Measurements from ENCODE around the gene ATP1B2.
"Not testable (repeated sequence)": the region's sequence is repeated elsewhere in the genome, so short reads cannot be mapped to it uniquely, and the experiment has no call there.

The ATP1B2 gene

DNA sequence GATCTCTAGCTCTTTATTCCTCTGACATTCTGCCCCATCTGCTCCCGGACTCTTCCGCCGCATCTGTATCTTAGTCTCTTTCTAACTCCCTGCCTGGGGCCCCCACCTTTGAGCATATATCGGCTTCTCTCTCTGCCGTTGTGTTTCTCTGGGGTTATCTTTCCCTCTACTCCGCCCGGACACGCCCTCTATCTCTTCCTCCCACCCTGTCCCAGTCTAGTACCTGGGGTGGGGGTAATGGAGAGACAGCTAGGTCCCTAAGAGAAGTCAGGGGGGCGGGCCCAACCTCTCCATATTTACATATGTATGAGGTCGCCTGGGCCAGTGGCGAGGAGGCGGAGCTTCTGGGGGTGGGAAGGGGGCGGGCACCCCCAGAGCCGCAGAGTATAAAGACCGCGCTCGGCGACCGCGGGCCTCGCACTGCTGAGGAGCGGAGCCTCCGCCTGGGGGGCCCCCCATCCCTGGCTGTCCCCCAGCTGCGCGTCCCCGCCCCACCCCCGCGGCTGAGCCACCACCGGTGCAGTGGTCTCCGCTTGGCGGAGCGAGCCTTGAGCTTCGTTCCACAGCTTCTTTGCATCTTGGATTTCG, at the start of gene ATP1B2:
Gene ATP1B2, plus strand, starts transcription at position 418 of the 588 bp plus-strand sequence. CDS start 593 bp downstream, outside the sequence.
- Mint-ChIP-seq H3K27me3 (peaks cover 70% of the 10 kb centered on the region), H3K4me1 (peaks cover 18% of the 10 kb centered on the region), H3K4me3 (peak within 1 kb of the TSS; percentile 90), H3K27ac (peak within 1 kb of the TSS in 1 of 2 donors; percentile 37), H3K9me3 (no peaks in the 10 kb centered on the region)
- DNase-seq: peak; percentile 63 to 64
- ATAC-seq: peak; percentile 88

DNA sequence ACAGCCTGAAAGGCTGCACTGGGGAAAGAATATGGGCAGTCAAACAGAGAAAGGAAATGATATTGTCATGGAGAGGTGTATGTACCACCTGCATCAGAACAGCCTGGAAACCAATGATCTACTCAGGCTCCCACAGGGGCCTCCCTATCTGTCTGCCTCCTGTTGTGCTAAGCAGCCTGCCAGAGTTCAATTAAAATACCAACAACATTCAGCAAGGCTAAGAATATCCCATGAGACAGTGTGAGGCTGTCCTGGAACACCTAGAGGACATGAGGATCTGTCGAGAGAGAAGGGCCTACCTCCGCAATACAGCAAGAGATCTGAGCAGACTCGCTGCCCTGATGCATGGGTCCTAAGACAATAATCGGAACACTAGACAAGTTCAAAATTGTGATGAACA, 44.4 kb upstream of the ATP1B2 start:
- peak overlapping the region in 1 of 2 donors; percentile 15 for H3K27ac Mint-ChIP-seq

GRCh38 chr17:7610641-7611040, 40.1 kb upstream of the ATP1B2 start:
- no peaks in the 10 kb centered on the region for H3K9me3 Mint-ChIP-seq
- no peak for DNase-seq
- ATAC-seq: no peak
- peaks cover 47% of the 10 kb centered on the region for H3K4me1 Mint-ChIP-seq
- no peak overlapping the region for H3K4me3 Mint-ChIP-seq
- no peaks in the 10 kb centered on the region for H3K27me3 Mint-ChIP-seq
- H3K27ac Mint-ChIP-seq: peak overlapping the region in 1 of 2 donors; percentile 4

More for the DNA sequence above, 44.4 kb upstream of the ATP1B2 start:
- DNase-seq (no peak), ATAC-seq (no peak)
- no peak overlapping the region for H3K4me3 Mint-ChIP-seq
- peaks cover 20% of the 10 kb centered on the region for H3K4me1 Mint-ChIP-seq
- H3K9me3 Mint-ChIP-seq: no peaks in the 10 kb centered on the region
- H3K27me3 Mint-ChIP-seq: no peaks in the 10 kb centered on the region

DNA sequence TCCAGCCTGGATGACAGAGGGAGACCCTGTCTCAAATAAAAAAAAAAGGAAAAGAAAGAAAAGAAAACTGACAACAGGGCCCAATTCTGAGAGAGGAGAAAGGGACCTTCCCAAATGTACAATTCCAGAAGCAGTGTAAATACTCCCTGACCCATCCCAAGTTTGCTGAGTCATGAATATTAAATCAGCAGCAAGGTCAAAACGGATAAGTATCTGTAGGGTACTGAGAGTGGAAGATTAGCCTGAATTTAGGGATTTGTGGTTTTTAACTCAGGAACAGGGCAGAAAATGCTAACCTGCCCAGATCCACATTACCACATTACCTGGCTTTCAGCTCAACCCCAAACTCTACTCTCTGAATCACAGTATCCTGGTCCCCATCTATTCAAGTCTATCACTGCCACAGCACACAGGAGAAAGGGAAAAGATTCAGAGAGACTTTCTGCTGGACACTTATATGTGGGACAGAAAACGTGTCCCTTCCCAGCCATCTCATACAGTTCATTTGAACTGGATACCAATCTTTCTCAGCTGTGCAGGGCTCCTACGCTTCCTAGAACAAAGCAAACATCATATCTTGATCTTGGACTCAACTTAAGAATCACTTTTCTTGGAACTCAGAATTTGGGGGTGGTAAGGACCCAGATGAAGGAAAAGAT, 39.0 kb upstream of the ATP1B2 start:
- Mint-ChIP-seq H3K4me3 (peak overlapping the region; percentile 47 to 65), H3K27me3 (no peaks in the 10 kb centered on the region), H3K4me1 (peaks cover 38% of the 10 kb centered on the region)

DNA sequence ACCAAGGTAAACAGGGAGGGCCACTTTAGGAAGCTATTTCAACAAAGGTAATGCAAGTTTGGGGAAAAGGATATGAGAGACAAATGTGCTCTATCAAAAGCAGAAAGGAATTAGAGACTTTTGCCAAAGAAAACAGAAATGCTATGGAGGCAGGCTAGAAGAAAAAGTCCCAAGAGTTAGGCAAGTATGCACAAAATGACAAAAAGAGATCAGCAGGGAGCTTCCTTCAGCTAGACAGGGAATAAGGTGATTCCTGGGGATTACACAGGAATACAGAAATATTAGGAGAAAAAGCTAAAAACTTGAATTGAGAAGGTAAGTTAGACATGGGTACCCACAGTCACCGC, 38.5 kb upstream of the ATP1B2 start:
- DNase-seq: no peak
- H3K9me3 Mint-ChIP-seq: no peaks in the 10 kb centered on the region
- ATAC-seq: no peak
- H3K27me3 Mint-ChIP-seq: no peaks in the 10 kb centered on the region
- H3K4me3 Mint-ChIP-seq: peak overlapping the region; percentile 47 to 65
- no peak overlapping the region for H3K27ac Mint-ChIP-seq
- H3K4me1 Mint-ChIP-seq: peaks cover 38% of the 10 kb centered on the region

More for the DNA sequence above, 39.0 kb upstream of the ATP1B2 start:
- DNase-seq (no peak), ATAC-seq (no peak)
- Mint-ChIP-seq H3K27ac (no peak overlapping the region), H3K9me3 (no peaks in the 10 kb centered on the region)

DNA sequence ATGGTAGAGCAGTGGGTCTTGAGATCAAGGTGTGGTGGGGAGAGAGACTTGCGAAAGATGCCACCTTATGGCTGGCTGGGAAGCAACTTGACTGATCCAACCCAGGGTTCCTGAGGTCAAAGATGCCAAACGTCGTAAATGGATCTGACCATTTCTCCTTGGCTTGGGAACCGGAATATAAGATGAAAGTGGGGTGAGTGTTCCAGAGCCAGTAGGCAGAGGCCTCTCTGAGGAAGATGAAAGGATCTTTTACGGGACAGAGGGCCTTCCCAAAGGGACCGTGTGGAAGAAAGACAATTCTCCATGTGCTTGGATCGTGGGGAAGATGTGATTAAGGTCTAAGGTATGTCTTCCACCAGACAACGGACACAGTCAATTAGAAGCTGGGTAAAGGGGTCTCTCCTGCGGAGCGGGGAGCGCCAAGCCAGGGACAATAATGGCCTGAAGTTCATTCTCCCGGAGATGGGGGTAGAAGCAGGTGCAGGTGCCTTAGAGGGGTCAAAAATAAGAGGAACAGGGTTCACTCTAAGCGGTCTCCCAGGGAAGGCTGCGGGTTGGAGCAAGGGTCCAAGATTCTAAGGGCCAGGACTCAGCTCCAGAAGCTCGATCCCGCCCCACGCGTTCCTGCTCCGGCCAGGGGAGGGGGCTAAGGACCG, 36.8 kb upstream of the ATP1B2 start:
- Mint-ChIP-seq H3K4me1 (peaks cover 38% of the 10 kb centered on the region), H3K9me3 (no peaks in the 10 kb centered on the region), H3K27ac (peak overlapping the region; percentile 81 to 97), H3K4me3 (peak overlapping the region; percentile 84 to 88), H3K27me3 (no peaks in the 10 kb centered on the region)
- ATAC-seq (no peak), DNase-seq (peak in 1 of 2 donors; percentile 13)

DNA sequence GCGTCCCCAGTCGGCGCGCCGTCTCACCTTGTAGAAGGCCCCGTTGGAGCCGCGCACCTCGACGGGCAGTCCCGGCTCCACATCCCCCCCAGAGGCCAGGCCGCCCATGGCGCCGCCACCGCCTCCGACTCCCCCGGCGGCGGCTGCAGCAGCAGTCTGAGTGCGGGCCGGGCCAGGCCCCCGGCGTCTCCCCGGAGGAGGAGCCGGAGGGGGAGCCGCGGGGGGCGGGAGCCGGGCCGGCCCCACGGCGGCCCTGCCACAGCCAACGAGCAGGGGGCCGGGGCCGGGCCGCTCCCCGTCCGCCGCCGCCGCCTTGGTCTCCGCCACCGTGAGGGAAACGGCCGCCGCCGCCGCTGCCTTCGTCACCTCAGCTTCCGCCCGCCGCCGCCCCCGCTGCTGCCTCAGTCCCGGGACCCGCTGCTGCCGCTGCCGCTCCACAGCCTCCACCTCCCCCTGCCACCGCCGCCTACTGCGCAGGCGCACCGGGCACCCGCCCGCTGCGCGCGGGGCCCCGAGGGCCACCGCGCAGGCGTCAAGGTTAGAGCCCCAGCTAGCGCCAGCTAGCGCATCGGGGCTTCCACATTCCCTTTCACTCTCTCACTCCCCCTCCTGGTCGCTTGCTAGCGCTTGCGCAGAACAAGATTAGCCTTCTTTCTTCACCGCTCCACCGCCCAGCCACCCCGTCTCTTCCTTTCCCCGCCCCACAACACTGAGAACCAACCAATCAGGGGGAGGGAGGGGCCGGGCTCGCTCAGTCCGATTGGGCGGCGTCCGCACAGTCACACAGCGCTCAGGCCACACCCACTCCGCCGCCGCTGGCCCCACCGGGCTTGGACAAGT, 36.1 kb upstream of the ATP1B2 start, which contains the start of gene FXR2:
Gene FXR2, minus strand, starts transcription at position 473 of the 840 bp plus-strand sequence. Its CDS starts 365 bp downstream, at position 108.
- DNase-seq (peak; percentile 98 to 99), ATAC-seq (peak; percentile 94)
- peak within 1 kb of the TSS; percentile 84 to 88 for H3K4me3 Mint-ChIP-seq
- H3K27ac Mint-ChIP-seq: peak within 1 kb of the TSS; percentile 81 to 97
- H3K27me3 Mint-ChIP-seq: no peaks in the 10 kb centered on the region
- H3K9me3 Mint-ChIP-seq: no peaks in the 10 kb centered on the region
- H3K4me1 Mint-ChIP-seq: peaks cover 38% of the 10 kb centered on the region

DNA sequence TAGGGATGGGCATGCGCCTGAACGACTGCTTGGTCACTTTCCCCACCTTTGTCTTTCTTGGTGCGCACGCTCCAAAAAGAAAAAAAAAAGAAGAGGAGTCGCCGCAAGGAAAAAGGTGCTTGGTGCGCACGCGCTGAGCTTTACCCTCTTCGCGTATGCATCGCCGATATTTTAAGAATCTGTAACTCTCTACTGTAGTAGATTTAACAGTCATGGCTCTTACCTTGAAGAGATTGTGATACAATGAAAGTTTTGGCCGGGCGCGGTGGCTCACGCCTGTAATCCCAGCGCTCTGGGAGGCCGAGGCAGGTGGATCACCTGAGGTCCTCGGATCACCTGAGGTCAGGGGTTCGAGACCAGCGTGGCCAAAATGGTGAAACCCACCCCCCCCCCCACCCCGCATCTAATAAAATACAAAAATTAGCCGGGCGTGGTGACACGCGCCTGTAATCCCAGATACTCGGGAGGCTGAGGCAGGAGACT, 35.4 kb upstream of the ATP1B2 start:
- peak overlapping the region; percentile 72 to 84 for H3K4me3 Mint-ChIP-seq
- peak overlapping the region; percentile 52 to 94 for H3K27ac Mint-ChIP-seq
- no peaks in the 10 kb centered on the region for H3K27me3 Mint-ChIP-seq
- no peaks in the 10 kb centered on the region for H3K9me3 Mint-ChIP-seq
- DNase-seq (no peak), ATAC-seq (no peak)
- H3K4me1 Mint-ChIP-seq: peaks cover 36% of the 10 kb centered on the region

DNA sequence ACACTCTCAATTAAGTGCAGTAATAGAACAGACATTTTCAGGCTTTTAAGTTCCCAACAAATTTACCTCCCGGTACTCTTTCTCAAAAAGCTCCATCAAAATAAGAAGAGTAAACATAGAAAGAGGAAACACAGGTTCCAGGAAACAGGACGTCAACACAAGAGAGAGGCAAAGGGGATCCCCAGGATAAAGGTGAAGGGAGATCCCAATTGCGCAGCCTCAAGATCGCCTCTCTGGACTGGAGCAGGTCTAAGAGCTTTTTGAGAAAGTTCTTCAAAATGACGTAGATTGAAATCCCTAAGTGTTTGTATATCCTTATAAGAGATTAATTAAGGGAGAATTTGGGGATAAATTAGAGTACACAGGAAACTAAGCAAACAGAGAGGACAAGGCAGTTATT, 32.1 kb upstream of the ATP1B2 start:
- ATAC-seq (no peak), DNase-seq (no peak)
- H3K9me3 Mint-ChIP-seq: no peaks in the 10 kb centered on the region
- H3K27ac Mint-ChIP-seq: no peak overlapping the region
- peaks cover 3% of the 10 kb centered on the region for H3K4me1 Mint-ChIP-seq
- no peaks in the 10 kb centered on the region for H3K27me3 Mint-ChIP-seq
- no peak overlapping the region for H3K4me3 Mint-ChIP-seq

DNA sequence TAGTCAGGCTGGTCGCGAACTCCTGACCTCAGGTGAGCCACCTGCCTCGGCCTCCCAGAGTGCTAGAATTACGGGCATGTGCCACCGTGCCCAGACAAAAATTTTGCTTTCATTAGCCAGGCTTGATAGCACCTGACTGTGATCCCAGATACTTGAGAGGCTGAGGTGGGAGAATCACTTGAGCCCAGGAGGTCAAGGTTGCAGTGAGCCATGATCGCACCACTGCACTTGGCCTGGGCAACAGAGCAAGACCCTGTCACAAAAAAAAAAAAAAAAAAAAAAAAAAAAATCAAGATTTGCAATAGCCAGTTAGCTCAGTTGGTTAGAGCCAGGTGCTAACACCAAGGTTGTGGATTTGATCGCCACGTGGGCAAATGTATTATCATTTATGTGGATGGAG, 29.9 kb upstream of the ATP1B2 start:
- Mint-ChIP-seq H3K27me3 (no peaks in the 10 kb centered on the region), H3K4me1 (no peaks in the 10 kb centered on the region), H3K4me3 (no peak overlapping the region), H3K27ac (no peak overlapping the region), H3K9me3 (no peaks in the 10 kb centered on the region)
- ATAC-seq: no peak
- no peak for DNase-seq

GRCh38 chr17:7623661-7624060, 27.1 kb upstream of the ATP1B2 start:
- Mint-ChIP-seq H3K4me3 (no peak overlapping the region), H3K27me3 (no peaks in the 10 kb centered on the region), H3K27ac (no peak overlapping the region), H3K9me3 (no peaks in the 10 kb centered on the region), H3K4me1 (peaks cover 16% of the 10 kb centered on the region)
- ATAC-seq (no peak), DNase-seq (no peak)

DNA sequence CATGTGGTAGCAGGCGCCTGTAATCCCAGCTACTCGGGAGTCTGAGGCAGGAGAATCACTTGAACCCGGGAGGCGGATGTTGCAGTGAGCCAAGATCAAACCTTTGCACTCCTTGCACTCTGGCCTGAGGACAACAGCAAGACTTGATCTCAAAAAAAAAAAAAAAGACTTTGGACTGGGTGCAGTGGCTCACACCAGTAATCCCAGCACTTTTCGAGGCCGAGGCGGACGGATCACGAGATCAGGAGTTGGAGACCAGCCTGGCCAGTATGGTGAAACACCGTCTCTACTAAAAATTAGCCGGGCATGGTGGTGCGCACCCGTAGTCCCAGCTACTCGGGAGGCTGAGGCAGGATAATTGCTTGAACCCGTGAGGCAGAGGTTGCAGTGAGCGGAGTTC, 25.0 kb upstream of the ATP1B2 start:
- H3K27ac Mint-ChIP-seq, H3K4me3 Mint-ChIP-seq, H3K27me3 Mint-ChIP-seq, ATAC-seq, H3K9me3 Mint-ChIP-seq, DNase-seq: not testable (repeated sequence)
- peaks cover 16% of the 10 kb centered on the region for H3K4me1 Mint-ChIP-seq

DNA sequence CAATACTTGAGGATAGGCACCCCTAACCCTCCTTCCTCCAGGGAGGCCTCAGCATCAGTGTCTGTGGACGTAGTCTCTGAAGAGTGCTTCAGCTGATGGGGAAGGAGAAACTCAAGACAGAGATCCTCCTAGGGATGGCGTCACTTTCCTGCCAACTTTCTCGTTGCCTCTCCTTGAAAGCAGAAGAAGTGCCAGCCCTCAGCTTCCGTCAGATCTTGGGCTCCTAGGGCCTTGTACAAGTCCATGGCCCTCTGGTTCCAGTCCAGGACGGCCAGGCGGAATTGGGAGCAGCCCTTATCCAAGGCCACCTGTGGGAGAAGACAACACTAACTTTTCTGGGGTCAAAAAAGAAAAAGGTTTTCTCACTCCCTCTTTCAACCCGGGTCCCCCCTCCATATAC, 24.4 kb upstream of the ATP1B2 start:
- peaks cover 16% of the 10 kb centered on the region for H3K4me1 Mint-ChIP-seq
- H3K27me3 Mint-ChIP-seq: no peaks in the 10 kb centered on the region
- ATAC-seq: no peak
- H3K9me3 Mint-ChIP-seq: no peaks in the 10 kb centered on the region
- H3K27ac Mint-ChIP-seq: no peak overlapping the region
- no peak for DNase-seq
- H3K4me3 Mint-ChIP-seq: peak overlapping the region; percentile 98 to 99

DNA sequence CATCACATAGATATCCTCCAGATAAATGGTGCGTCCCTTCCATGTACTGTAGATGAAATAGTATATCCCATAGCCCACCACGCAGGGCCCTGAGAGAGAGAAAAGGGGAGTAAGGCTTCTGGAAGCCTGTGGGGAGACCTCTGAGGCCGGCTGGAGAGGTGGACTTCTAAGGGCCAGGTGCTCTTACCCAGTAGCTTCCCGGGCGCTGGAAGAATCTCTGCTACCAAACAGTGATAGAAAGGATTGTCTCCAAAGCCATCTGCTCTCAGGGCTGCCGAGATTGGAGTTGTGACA, 23.8 kb upstream of the ATP1B2 start:
- no peak for ATAC-seq

More for the DNA sequence above, 23.8 kb upstream of the ATP1B2 start:
- DNase-seq: no peak
- Mint-ChIP-seq H3K9me3 (no peaks in the 10 kb centered on the region), H3K27me3 (no peaks in the 10 kb centered on the region), H3K4me3 (peak overlapping the region; percentile 98 to 99), H3K4me1 (peaks cover 16% of the 10 kb centered on the region), H3K27ac (peak overlapping the region in 1 of 2 donors; percentile 95)

Data from stimulated activated naive CD8-positive, alpha-beta T cell treated with anti-CD3 and anti-CD28 coated beads, Interleukin-15, amount 100 ng/mL, for 72 hours (primary cell).